H9 (cell line): ENCODE measurements around the gene HS3ST6. TPM values are rescaled to one million over a fixed set of nuclear protein-coding genes. Genes with fewer than 3 reads are reported as not detected.

ENCODE experiments used
- DNase-seq: peaks from one replicate; pipeline ENCODE4 v3.0.0-alpha.2; 2017
- H2AFZ ChIP-seq: one replicate; pipeline ENCODE4 v1.6.1; 2013; ENCODE audit warnings: mild to moderate bottlenecking, low read length, control low read depth, moderate library complexity
- H2AK5ac ChIP-seq: 2 replicates; pipeline ENCODE4 v1.6.1; 2013; ENCODE audit warnings: low read length, control low read depth, mixed read lengths; ENCODE audit not compliant: insufficient read length
- H2BK120ac ChIP-seq: one replicate; pipeline ENCODE4 v1.6.1; 2013; ENCODE audit warnings: low read depth, mild to moderate bottlenecking, low read length, control low read depth, inconsistent platforms; ENCODE audit not compliant: poor library complexity, severe bottlenecking
- H2BK12ac ChIP-seq: 2 replicates; pipeline ENCODE4 v1.6.1; 2013; ENCODE audit warnings: low read length, control low read depth, mixed read lengths, low read depth; ENCODE audit not compliant: insufficient read length
- H2BK15ac ChIP-seq: 2 replicates; pipeline ENCODE4 v1.6.1; 2013; ENCODE audit warnings: low read depth, low read length, control low read depth
- H2BK20ac ChIP-seq: one replicate; pipeline ENCODE4 v1.6.1; 2013; ENCODE audit warnings: low read depth, mild to moderate bottlenecking, low read length, control low read depth, inconsistent platforms; ENCODE audit not compliant: poor library complexity, severe bottlenecking
- H2BK5ac ChIP-seq: 2 replicates; pipeline ENCODE4 v1.6.1; 2013; ENCODE audit warnings: low read length, control low read depth, mixed read lengths; ENCODE audit not compliant: insufficient read length
- H3K14ac ChIP-seq: 2 replicates; pipeline ENCODE4 v1.6.1; 2013; ENCODE audit warnings: low read length, control low read depth; ENCODE audit not compliant: insufficient read depth
- H3K18ac ChIP-seq: 2 replicates; pipeline ENCODE4 v1.6.1; 2013; ENCODE audit warnings: low read depth, mild to moderate bottlenecking, mixed read lengths, low read length, control low read depth; ENCODE audit not compliant: insufficient read length
- H3K23ac ChIP-seq: 2 replicates; pipeline ENCODE4 v1.6.1; 2013; ENCODE audit warnings: low read length, control low read depth, mixed read lengths, low read depth; ENCODE audit not compliant: insufficient read length
- H3K23me2 ChIP-seq: 2 replicates; pipeline ENCODE4 v1.6.1; 2013; ENCODE audit warnings: low read depth, mild to moderate bottlenecking, mixed read lengths, low read length, control low read depth; ENCODE audit not compliant: insufficient read length, poor library complexity, severe bottlenecking
- H3K27ac ChIP-seq: 2 replicates; pipeline ENCODE4 v1.5.1; 2013; ENCODE audit warnings: low read length, control low read depth, mixed read lengths, low read depth; ENCODE audit not compliant: insufficient read length
- H3K27me3 ChIP-seq: 2 replicates; pipeline ENCODE4 v1.6.1; 2013; ENCODE audit warnings: low read length, control low read depth, inconsistent platforms; ENCODE audit not compliant: insufficient read depth
- H3K4ac ChIP-seq: 2 replicates; pipeline ENCODE4 v1.6.1; 2013; ENCODE audit warnings: low read depth, mild to moderate bottlenecking, control low read depth, inconsistent platforms, low read length, moderate library complexity
- H3K4me1 ChIP-seq: 2 replicates; pipeline ENCODE4 v1.6.1; 2013; ENCODE audit warnings: low read length, control low read depth, inconsistent platforms; ENCODE audit not compliant: insufficient read depth
- H3K4me2 ChIP-seq: 2 replicates; pipeline ENCODE4 v1.6.1; 2013; ENCODE audit warnings: low read length, control low read depth, mixed read lengths; ENCODE audit not compliant: insufficient read length, insufficient read depth
- H3K56ac ChIP-seq: 2 replicates; pipeline ENCODE4 v1.6.1; 2013; ENCODE audit warnings: low read depth, mild to moderate bottlenecking, mixed read lengths, low read length, control low read depth; ENCODE audit not compliant: insufficient read length
- H3K79me1 ChIP-seq: 2 replicates; pipeline ENCODE4 v1.6.1; 2013; ENCODE audit warnings: low read depth, mild to moderate bottlenecking, moderate library complexity, low read length, control low read depth, inconsistent platforms; ENCODE audit not compliant: insufficient read depth, poor library complexity, severe bottlenecking
- H3K79me2 ChIP-seq: 2 replicates; pipeline ENCODE4 v1.6.1; 2013; ENCODE audit warnings: low read length, control low read depth, inconsistent platforms; ENCODE audit not compliant: insufficient read depth
- H3K9ac ChIP-seq: 2 replicates; pipeline ENCODE4 v1.6.1; 2013; ENCODE audit warnings: low read length, control low read depth, mixed read lengths; ENCODE audit not compliant: insufficient read length; ENCODE audit errors: extremely low read depth
- H3K9me3 ChIP-seq: one replicate; pipeline ENCODE4 v1.6.1; 2013; ENCODE audit warnings: low read depth, low read length, inconsistent platforms; ENCODE audit not compliant: control insufficient read depth
- H3T11ph ChIP-seq: one replicate; pipeline ENCODE4 v1.6.1; 2013; ENCODE audit warnings: mild to moderate bottlenecking, low read length, control low read depth, inconsistent platforms
- H4K20me1 ChIP-seq: one replicate; pipeline ENCODE4 v1.6.1; 2013; ENCODE audit not compliant: control insufficient read depth, insufficient read length, insufficient read depth
- H4K5ac ChIP-seq: 2 replicates; pipeline ENCODE4 v1.6.1; 2013; ENCODE audit warnings: low read depth, mild to moderate bottlenecking, mixed read lengths, low read length, control low read depth; ENCODE audit not compliant: insufficient read length
- H4K8ac ChIP-seq: replicated peaks from 2 replicates; pipeline ENCODE4 v1.6.1; 2013; ENCODE audit warnings: low read length, control low read depth, mixed read lengths, low read depth; ENCODE audit not compliant: insufficient read length
- H4K91ac ChIP-seq: 2 replicates; pipeline ENCODE4 v1.6.1; 2013; ENCODE audit warnings: low read depth, mild to moderate bottlenecking, moderate library complexity, mixed read lengths, low read length, control low read depth; ENCODE audit not compliant: insufficient read length
- H3K27ac Mint-ChIP-seq, 3 experiments: 2 replicates in 2 of 3; 3 replicates in 1 of 3; pipeline ENCODE4 v1.8.0; 2020 to 2021; ENCODE audit warnings: mixed read lengths in 3 of 3, mild to moderate bottlenecking in 1 of 3, moderate library complexity in 1 of 3
- H3K27me3 Mint-ChIP-seq: 2 replicates; pipeline ENCODE4 v1.8.0; 2021; ENCODE audit warnings: low read depth, mild to moderate bottlenecking, moderate library complexity, mixed read lengths
- H3K36me3 Mint-ChIP-seq, 3 experiments: 2 replicates in 2 of 3; 3 replicates in 1 of 3; pipeline ENCODE4 v1.8.0; 2020 to 2021; ENCODE audit warnings: low read depth in 3 of 3, mixed read lengths in 3 of 3; ENCODE audit not compliant: insufficient read depth in 1 of 3
- H3K4me1 Mint-ChIP-seq, 2 experiments: 2 replicates each; pipeline ENCODE4 v1.8.0; 2020; ENCODE audit warnings: mixed read lengths in 2 of 2
- H3K4me3 Mint-ChIP-seq, 2 experiments: 2 replicates in 1 of 2; 3 replicates in 1 of 2; pipeline ENCODE4 v1.8.0; 2020 to 2021; ENCODE audit warnings: mild to moderate bottlenecking in 2 of 2, mixed read lengths in 2 of 2, moderate library complexity in 1 of 2
- H3K9me3 Mint-ChIP-seq, 2 experiments: 2 replicates in 1 of 2; 3 replicates in 1 of 2; pipeline ENCODE4 v1.8.0; 2020; ENCODE audit warnings: mild to moderate bottlenecking in 2 of 2, mixed read lengths in 2 of 2, moderate library complexity in 1 of 2
- CTCF ChIP-seq: fragments of 200-600 bp; sonication (generic); conservative IDR thresholded peaks from 3 replicates; pipeline ENCODE4 v1.8.0; 2021; ENCODE audit warnings: antibody characterized with exemption, mild to moderate bottlenecking
- WGBS: extraction: QIAGEN DNeasy Blood & Tissue Kit; methylation state at CpG from one replicate; pipeline ENCODE4 v1.1.7; 2013; ENCODE audit warnings: missing lambda C conversion rate, low lambda C conversion rate, mixed read lengths; ENCODE audit not compliant: insufficient read length; ENCODE audit errors: extremely low coverage; 5-methylcytosine and 5-hydroxymethylcytosine counted together
- total RNA-seq: library from RNA; stranded (reverse); gene quantifications from 2 replicates; pipeline ENCODE4 v1.2.1, GENCODE V29; 2021

Gene HS3ST6
- total RNA-seq, 1 experiment from 2014 or later: not detected

GRCh38 chr16:1870365-1871082 lies 47.7 kb downstream of the HS3ST6 start:
- H3K4ac ChIP-seq: no peak overlapping the region
- no peak for DNase-seq
- H4K91ac ChIP-seq: no peak overlapping the region
- H2AK5ac ChIP-seq: no peak overlapping the region
- H3K9me3 ChIP-seq: no peaks in the 10 kb centered on the region
- no peak overlapping the region for H4K5ac ChIP-seq
- H3T11ph ChIP-seq: no peak overlapping the region
- Mint-ChIP-seq H3K36me3 (peaks cover 0 to 3% (median 0%) of the 10 kb centered on the region in 3 experiments; a peak in 1 of 7 replicates), H3K27me3 (peaks cover 39% of the 10 kb centered on the region), H3K4me3 (no peak overlapping the region), H3K27ac (no peak overlapping the region), H3K9me3 (peaks cover 0 to 2% of the 10 kb centered on the region in 2 experiments; a peak in 1 of 5 replicates), H3K4me1 (peaks cover 2 to 3% of the 10 kb centered on the region in 2 experiments; a peak in 1 of 4 replicates)
- no peak overlapping the region for H3K18ac ChIP-seq
- H3K23ac ChIP-seq: no peak overlapping the region
- H3K23me2 ChIP-seq: no peaks in the 10 kb centered on the region
- no peaks in the 10 kb centered on the region for H3K4me1 ChIP-seq
- H2BK5ac ChIP-seq: no peak overlapping the region
- H3K79me1 ChIP-seq: no peaks in the 10 kb centered on the region
- H2BK12ac ChIP-seq: no peak overlapping the region
- H4K8ac ChIP-seq: no peak overlapping the region
- no peak overlapping the region for H3K56ac ChIP-seq
- H3K27me3 ChIP-seq: no peaks in the 10 kb centered on the region; the same call in 1 of the 2 replicates
- no peak overlapping the region for H3K27ac ChIP-seq
- no peak overlapping the region for H2AFZ ChIP-seq
- H3K9ac ChIP-seq: no peak overlapping the region
- no peaks in the 10 kb centered on the region; the same call in 1 of the 2 replicates for H3K79me2 ChIP-seq
- no peak overlapping the region for H3K4me2 ChIP-seq
- no peak overlapping the region for H2BK20ac ChIP-seq
- no peak overlapping the region for H2BK120ac ChIP-seq
- no peak overlapping the region for H3K14ac ChIP-seq
- TF ChIP-seq CTCF: no peak
- no CpG with 5 or more reads among the region's 9 CpGs for WGBS
- no peak overlapping the region for H2BK15ac ChIP-seq
- H4K20me1 ChIP-seq: no peaks in the 10 kb centered on the region
